Measurements from ENCODE around the gene RSPH6A.

The RSPH6A gene

GRCh38 chr19:45814851-45815480 is at the start of gene RSPH6A:
RSPH6A (minus strand) TSS chr19:45815308; CDS start chr19:45815176, 132 bp downstream.
- peak; percentile 56 for DNase-seq

GRCh38 chr19:45864629-45865082 is 49.5 kb upstream of the RSPH6A start:
- DNase-seq = no peak

GRCh38 chr19:45863840-45864628 is 48.9 kb upstream of the RSPH6A start, which contains the start of gene FOXA3:
FOXA3 (plus strand) TSS chr19:45864326; CDS start chr19:45864457, 131 bp downstream.
- peak; percentile 41 for DNase-seq

GRCh38 chr19:45863335-45863839 is 48.3 kb upstream of the RSPH6A start:
- no peak for DNase-seq

GRCh38 chr19:45862564-45863334 is 47.6 kb upstream of the RSPH6A start, which contains the start of gene SYMPK:
SYMPK (minus strand) TSS chr19:45863147; CDS start chr19:45854495, 8,652 bp downstream.
- DNase-seq = peak; percentile 96

- DNase-seq = no peak
Observed at GRCh38 chr19:45862271-45862563, 47.1 kb upstream of the RSPH6A start.

- DNase-seq = no peak
Observed at GRCh38 chr19:45860359-45861259, 45.5 kb upstream of the RSPH6A start.

- no peak for DNase-seq
Observed at GRCh38 chr19:45854167-45854778, 39.2 kb upstream of the RSPH6A start.

- no peak for DNase-seq
Observed at GRCh38 chr19:45852983-45853382, 37.9 kb upstream of the RSPH6A start.

- DNase-seq = no peak
Observed at GRCh38 chr19:45852145-45852750, 37.1 kb upstream of the RSPH6A start.

- no peak for DNase-seq
Observed at GRCh38 chr19:45848922-45849321, 33.8 kb upstream of the RSPH6A start.

GRCh38 chr19:45847663-45848062 is 32.6 kb upstream of the RSPH6A start:
- no peak for DNase-seq

GRCh38 chr19:45842198-45842597 is 27.1 kb upstream of the RSPH6A start:
- no peak for DNase-seq

- no peak for DNase-seq
Observed at GRCh38 chr19:45834970-45835369, 19.9 kb upstream of the RSPH6A start.

GRCh38 chr19:45828945-45829344 is 13.8 kb upstream of the RSPH6A start:
- no peak for DNase-seq

- DNase-seq = no peak
Observed at GRCh38 chr19:45828523-45828922, 13.4 kb upstream of the RSPH6A start.

GRCh38 chr19:45827459-45828093 is 12.5 kb upstream of the RSPH6A start:
- no peak for DNase-seq

- no peak for DNase-seq
Observed at GRCh38 chr19:45826934-45827333, 11.8 kb upstream of the RSPH6A start.

- DNase-seq = no peak
Observed at GRCh38 chr19:45825917-45826893, 11.1 kb upstream of the RSPH6A start.

GRCh38 chr19:45825263-45825605 is 10.1 kb upstream of the RSPH6A start:
- no peak for DNase-seq

Data from retina (tissue), 1 donor.